ENCODE results near the gene RGS9BP.

GRCh38 chr19:32686847-32687475 lies 11.3 kb downstream of the RGS9BP start:
- TF ChIP-seq YY1 (IDR thresholded peaks at IDR 0.05; ENCODE audit: insufficient read depth, insufficient read length) (no peak), SUZ12 (IDR thresholded peaks at IDR 0.05; ENCODE audit: extremely low read depth, insufficient read depth, insufficient read length) (no peak), ZNF274 (IDR thresholded peaks at IDR 0.05; ENCODE audit: low read depth, low read length) (no peak)
